Activated CD4-positive, alpha-beta T cell treated with anti-CD3 and anti-CD28 coated beads, Interleukin-2, amount 50 U/mL, for 24 hours (primary cell): Measurements from ENCODE around the gene SEMA4D.

Experiments used
- DNase-seq, 2 donors: peaks; one replicate each; pipeline ENCODE4 v3.0.0-alpha.2; 2020; ENCODE audit warnings: low read depth in 1 of 2, low spot score in 1 of 2

The SEMA4D gene

GRCh38 chr9:89390068-89390555, 107.8 kb downstream of the SEMA4D start:
- no peak for DNase-seq

- no peak for DNase-seq
Observed at GRCh38 chr9:89388868-89389177, 109.1 kb downstream of the SEMA4D start.

DNA sequence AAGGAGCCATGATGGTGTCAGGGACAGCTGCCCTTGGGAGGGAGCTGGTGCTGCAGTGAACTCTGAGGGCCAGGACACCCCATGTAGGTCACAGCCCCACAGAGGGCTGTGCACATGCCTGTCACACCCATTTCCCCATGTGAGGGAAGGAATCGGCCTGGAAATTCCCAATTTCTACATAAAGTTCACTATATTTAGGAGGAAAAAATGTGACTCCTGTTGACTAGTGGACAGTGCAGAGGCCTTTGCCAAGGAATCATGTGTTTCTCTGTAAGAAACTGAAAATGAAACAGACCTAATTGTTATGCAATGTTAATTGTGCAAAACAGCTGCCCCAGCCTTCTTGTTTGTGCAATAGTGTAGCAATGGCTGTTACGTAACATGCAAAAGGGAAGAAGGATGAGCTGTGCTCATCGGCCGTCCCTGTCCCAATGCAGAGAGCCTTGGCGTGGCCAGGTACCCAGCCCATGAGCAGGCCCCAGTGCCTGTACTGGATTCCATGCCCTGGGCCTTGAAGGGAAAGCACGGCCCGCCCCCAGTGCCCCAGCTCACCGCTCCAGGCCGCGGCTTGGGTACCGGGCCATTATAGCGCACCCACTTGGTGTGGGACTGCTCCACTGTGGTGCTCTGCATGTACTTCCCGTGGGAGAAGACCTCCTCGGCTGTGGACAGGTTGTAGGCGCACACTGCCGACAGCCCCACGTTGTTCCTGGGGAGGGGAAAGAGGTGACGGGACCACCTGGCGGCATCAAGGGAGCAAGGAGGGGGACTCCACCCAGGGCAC, 109.6 kb downstream of the SEMA4D start:
- no peak for DNase-seq

- DNase-seq = no peak
Observed at GRCh38 chr9:89387197-89387849, 110.6 kb downstream of the SEMA4D start.

GRCh38 chr9:89386797-89387196, 111.1 kb downstream of the SEMA4D start:
- no peak for DNase-seq

DNA sequence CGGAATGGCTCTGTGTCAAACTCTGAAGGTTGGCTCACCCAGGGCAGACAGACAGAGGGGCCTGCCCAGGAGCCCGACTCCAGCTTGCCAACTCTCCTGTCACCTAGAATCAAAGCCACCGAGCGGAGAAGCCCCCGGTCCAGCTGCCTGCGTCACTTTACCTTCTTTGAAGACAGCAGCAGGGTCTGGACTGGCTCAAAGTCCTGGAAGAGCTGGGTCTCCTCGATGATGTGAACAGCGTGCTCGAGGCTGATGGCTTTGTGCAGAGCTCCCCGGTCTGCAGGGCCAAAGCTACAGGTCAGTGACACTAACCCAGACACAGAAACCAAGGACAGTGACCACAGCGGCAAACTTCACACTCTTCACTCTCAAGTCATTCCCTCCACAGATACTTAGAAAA, 111.7 kb downstream of the SEMA4D start:
- no peak for DNase-seq

DNA sequence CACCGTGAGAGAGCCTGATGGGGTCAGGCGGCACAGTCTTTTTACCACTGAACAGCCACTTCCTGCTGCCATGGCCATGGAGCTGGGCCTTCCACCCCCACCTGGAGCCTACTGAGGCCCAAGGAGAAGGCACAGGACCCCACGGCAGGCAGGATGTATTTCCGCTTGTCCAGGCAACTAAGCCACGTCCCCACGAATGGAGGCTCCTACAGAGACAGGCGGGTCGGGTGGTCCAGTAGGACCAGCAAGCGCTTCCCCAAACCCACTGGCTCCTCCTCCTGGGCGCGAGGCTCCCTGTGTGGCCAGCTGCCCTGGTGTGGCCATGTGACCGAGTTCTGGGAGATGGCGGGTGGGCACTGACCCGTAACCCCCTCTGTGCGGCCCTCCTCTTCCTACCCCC, 113.1 kb downstream of the SEMA4D start:
- DNase-seq = no peak

DNA sequence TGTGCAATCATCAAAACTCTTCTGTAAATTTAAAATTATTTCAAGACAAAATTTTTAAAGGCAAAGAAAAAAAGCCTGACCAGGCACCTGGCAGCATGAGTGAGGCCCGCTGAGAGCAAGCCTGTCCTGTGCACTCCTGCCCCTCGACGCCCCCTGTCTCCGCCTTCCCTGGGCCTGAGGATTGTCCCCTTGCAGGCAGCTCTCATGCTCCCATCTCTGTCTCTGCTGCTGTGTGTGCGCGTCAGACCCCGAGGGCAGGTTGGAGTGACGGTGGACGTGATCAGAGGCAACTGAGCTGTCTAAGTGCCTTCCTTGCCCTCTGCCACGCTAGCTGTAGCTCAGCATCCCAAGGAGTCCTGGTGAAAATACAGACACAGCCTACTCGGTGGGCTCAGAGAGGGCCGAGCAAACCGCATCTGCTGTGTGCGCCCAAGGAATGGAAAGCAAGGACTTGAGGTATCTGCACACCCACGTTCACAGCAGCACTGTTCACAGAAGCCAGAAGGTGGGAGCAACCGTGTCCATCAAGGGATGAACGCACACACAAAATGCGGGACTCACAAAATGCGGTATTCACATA, 114.1 kb downstream of the SEMA4D start:
- DNase-seq = no peak

- no peak for DNase-seq
Observed at GRCh38 chr9:89383030-89383720, 114.7 kb downstream of the SEMA4D start.

DNA sequence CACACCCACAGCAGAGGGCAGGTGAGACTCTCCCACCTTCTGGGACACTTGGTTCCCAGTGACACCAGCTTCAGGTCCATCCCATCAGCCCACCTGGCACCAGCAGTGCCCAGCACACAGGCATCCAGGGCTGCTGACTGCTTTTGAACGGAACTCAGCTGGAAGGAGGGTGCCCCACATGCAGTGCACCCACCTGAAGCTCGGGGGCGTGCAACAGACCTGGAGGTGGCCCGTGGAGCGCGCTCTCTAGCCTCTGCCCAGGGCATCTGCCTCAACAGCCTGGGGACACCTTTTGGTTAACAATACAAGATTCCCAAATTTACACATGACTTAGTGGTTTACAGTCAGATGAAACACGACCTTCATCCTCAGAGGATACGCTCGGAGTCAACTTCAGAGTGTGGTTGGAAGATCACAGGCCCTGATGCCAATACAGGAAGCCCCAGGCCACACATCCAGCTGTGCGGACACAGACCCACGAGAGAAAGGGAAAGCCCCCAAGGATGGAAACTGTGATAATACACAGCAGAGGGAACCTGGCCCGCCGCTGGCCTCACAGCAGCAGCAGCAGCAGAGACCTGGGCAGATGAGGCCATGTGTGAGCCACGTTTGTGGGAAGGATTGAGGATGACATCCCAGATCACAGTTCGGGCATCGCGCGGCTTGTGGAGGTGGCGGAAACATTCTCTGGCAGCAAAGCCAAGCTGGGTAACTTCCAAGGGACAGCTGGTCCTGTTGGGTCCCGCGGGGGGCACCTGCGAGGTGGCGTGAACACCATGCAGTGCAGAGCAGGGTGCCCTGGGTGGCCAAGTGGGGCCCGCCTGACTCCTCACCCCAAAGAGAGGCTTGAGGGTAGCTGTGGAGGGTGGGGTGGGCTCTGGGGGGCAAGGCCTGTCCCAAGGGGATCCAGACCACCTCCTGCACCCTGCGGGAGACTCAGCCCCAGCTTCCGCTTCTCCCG, 115.6 kb downstream of the SEMA4D start:
- DNase-seq = no peak

DNA sequence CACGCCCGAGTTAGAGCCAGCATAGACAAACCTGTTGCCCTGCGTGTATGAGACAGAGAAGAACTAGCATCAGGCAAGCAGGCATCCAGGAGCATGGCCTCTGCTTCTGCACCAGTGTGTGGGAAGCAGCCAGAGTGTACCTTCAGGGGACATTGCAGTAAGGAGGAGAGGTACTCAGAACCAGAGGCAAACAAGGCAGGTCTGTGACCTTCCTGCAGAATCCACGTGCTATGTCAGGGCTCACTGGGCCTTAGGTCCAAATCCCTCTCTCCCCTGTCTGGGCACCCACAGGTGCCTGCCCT, 116.7 kb downstream of the SEMA4D start:
- DNase-seq = no peak

GRCh38 chr9:89380437-89381307, 117.2 kb downstream of the SEMA4D start:
- no peak for DNase-seq

- DNase-seq = no peak
Observed at GRCh38 chr9:89379508-89380115, 118.3 kb downstream of the SEMA4D start.

DNA sequence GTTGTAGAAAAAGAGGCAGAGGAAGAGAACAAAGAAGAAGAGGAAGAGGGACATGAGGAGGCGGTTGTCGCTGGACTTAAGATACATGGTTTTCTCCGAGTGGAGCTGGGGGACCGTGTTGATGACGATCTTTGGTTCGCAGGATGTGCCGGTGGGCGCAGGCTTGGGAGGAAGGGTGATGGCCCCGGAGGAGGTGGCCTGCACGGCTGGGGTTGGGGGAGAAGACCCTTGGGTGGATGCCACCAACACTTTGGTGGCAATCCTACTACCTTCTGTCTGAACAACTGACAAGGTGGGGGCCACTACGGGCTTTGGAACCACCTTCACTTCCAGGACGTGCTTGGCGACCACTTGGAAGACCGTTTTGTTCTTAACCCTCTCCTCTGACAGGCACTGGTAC, 118.9 kb downstream of the SEMA4D start:
- no peak for DNase-seq

GRCh38 chr9:89378541-89378940, 119.4 kb downstream of the SEMA4D start:
- DNase-seq = no peak

- DNase-seq = no peak
Observed at GRCh38 chr9:89377411-89377810, 120.5 kb downstream of the SEMA4D start.

- DNase-seq = no peak
Observed at GRCh38 chr9:89376741-89377351, 121.1 kb downstream of the SEMA4D start.

DNA sequence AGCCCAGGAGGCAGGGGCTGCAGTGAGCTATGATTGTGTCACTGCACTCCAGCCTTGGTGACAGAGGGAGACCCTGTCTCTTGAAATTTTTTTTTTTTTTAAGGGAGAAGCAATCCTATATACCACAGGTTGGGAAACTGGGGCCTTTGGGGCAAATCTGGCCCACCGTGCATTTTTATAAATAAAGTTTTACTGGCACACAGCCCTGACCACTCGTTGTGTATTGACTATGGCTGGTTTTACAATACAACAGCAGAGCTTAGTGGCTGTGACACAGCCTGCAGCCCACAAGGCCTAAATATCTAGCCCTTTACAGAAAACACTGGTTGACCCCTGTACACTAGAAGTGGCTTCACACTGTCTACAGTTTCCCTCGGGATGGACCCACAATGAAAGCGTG, 121.6 kb downstream of the SEMA4D start:
- DNase-seq = no peak

DNA sequence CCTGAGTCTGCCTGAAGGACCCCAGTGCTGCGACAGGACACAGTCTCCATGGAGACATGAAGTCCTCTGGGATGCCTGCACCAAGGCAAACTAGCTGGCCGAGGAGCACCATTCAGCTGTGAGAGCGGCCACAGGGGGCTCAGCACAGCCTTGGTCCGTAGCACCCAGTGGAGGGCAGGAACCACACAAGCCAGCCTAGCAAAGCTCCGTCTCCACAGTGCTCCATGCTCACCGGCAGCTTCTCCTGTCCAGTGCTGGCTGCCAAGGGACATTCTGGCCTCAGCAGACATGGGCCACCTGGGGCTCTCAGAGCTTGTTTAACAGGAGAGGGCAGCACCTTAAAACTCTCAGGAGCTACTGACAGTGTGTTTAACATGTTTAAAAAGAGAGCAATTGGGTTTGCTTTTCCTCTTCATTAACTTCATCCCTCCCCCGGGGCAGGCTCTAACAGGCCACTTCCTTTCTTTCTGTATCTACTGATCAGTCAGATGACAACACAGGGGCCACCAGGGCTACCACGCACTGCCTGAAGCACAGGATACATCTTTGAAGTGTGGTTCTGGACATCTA, 122.6 kb downstream of the SEMA4D start:
- no peak for DNase-seq
